NK-92 treated with Interleukin-12 subunit alpha and Interleukin-12 subunit beta, amount 100 ng/mL, for 24 hours (cell line): Measurements from ENCODE around the gene SMOC2.

Source experiments
- DNase-seq: peaks from one replicate; lab custom pipeline; 2025; lab: John Stamatoyannopoulos, UW

Gene SMOC2

DNA sequence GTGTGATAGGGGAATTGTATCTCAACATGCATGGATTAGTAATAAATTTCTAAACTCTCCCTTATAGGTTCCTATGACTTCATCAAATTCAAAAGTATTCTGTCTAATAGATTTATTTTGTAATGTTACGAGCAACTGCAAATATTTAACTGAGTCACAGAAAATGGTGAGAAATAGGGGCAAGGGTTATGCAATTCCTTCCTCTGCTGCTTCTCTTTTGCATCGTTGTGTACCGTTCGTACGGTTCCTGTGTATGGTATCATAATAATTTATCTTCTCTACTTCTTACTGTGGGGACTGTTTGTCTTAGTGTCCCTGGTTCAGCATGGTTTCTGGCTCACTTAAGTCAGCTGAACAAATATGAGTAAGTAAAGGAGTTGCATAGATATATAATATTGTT lies 44.8 kb downstream of the SMOC2 start:
- no peak for DNase-seq

- DNase-seq: no peak
Observed at GRCh38 chr6:168490757-168491156, 49.8 kb downstream of the SMOC2 start.

DNA sequence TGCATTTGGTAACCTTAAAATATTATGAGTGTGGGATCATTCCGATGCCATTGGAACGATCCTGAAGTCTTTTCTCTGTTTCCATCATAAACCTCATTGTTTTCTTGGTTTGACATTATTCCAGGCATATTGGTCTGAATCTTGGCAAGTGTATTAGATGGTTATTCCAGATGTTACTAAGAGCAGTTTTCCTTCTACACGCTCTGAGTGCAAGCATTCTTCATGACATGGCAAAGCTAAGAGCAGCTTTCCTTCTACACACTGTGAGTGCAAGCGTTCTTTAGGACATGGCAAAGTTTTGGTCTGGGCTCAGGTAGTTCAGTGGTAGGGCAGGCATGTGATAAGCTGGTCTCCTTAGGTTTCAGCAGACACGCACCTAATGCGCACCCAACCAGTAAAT lies 53.0 kb downstream of the SMOC2 start:
- DNase-seq: no peak

- no peak for DNase-seq
Observed at GRCh38 chr6:168494726-168495125, 53.7 kb downstream of the SMOC2 start.

DNA sequence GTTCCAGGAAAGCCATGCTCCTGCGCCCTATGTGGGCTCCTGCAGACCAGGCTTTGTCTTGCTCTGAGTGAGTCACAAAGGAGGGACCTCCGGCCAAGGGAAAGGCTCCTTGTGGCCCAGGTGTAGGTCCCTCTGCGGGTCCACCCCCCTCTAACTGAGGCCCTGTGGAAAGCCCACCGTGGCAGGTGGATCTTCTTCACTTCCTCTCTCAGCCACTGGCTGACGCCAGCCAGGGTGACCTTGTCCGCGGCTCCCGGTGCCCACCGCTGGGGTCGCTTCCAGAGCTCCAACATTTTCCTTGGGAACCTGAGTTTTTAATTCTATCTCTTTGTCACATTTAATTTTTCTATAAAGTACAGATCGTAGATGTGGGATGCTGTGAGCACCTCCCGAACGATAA lies 54.1 kb downstream of the SMOC2 start:
- no peak for DNase-seq

GRCh38 chr6:168495636-168496035 lies 54.7 kb downstream of the SMOC2 start:
- DNase-seq: no peak

GRCh38 chr6:168496139-168496996 lies 55.4 kb downstream of the SMOC2 start:
- DNase-seq: no peak

DNA sequence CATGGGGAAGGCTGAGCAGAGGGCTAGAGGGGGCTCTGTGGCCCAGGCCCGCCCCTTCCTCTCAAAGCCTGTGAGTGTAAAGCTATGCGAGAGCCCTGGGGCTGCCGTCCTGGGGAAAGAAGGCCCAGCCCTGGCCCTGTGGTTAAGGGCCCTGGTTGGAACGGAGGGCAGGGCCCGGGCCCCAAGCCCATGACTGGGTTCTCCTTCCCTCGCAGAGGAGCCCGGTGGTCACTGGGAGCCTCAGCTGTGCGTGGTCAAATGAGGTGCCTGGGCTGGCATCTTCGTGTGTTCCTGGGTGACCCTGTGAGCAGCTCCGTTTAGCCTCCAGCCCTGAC lies 56.0 kb downstream of the SMOC2 start:
- DNase-seq: no peak

DNA sequence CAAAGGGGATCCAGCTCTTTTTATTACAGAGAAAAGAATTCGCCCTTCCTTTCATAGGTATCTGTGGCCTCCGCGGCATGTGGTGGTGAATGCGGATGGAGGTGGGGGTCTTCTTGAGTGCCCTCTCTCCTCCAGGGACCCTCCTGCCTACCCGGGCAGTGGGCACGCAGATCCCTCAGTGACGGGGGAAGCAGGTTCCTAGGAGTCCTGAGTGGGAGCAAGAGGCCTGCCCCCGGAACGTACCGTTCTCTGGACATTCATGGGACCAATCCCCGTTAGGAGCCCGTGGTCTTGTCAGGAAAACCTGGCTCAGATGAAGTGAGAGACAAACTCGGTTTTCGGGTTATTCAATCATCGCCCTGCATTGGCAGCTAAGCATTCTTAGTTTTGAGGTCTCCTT lies 56.4 kb downstream of the SMOC2 start:
- DNase-seq: no peak

DNA sequence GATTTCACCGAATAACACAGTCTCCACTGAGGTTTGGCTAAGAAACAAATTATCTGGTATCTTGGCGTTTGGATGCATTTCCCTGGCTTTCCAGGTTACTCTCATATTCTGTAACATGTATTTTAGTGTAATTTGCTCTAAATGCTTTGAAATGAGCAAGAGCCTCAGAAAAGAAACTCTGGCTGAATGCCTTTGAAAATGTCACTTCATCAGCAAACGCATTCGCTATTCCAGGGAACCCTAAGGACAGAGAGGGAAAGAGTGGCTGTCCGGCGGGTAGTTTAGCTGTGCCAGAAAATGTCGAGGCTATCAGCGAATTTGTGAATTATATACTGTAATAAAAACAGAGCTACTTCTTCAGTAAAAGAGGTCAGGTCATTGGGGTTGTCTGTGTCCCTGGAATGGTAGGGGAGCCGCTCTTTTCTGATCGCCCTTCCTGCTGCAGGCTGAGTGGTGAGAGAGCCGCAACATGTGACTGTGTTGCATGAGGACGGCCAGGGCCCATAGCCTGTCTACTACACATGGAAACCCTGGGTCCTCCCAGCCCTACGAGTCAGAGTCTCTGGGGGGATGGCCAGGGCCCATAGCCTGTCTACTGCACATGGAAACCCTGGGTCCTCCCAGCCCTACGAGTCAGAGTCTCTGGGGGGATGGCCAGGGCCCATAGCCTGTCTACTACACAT lies 57.3 kb downstream of the SMOC2 start:
- DNase-seq: no peak

DNA sequence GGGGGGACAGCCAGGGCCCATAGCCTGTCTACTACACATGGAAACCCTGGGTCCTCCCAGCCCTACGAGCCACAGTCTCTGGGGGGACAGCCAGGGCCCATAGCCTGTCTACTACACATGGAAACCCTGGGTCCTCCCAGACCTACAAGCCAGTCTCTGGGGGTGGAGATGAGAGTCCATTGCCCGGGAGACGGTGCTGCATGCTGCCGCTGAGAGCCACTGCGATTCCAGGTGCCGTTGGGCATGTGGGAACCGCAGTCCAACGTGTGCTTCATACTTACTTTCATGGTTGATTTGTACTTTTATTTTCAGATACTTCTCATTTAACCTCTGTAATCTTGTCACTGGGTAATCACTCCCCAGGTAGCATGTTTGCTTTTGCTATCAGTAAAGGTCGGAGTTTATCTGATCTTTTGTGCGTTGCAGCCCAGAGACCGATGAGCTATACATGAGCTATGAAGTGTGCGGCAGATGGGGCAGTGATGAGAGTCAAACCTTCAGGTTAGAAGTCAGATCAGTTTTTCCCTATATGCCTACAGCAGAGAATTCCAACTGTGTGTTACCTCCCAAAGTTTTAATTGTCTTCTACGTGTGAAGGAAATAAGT lies 58.2 kb downstream of the SMOC2 start:
- DNase-seq: no peak

- no peak for DNase-seq
Observed at GRCh38 chr6:168500519-168500918, 59.5 kb downstream of the SMOC2 start.

DNA sequence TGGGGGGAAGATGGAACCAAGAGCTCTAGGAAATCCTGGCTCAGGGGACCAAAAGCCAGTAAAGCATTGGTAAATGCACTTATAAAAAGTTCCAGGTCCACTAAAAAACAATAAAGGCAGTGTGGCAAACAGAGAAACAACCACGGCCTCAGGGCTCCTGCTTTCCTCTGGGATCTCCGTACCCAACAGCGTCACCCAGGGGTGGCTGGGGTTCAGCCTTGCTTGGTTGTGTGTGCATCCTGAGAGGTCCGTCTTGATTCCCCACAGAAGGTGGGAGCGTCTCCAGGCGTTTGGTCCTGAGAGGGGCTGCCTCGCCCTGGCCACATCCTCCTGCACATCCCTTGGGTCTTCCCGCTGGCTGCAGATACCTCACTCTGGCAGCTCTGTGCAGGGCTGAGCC lies 60.6 kb downstream of the SMOC2 start:
- DNase-seq: no peak

- DNase-seq: no peak
Observed at GRCh38 chr6:168504366-168504765, 63.4 kb downstream of the SMOC2 start.

DNA sequence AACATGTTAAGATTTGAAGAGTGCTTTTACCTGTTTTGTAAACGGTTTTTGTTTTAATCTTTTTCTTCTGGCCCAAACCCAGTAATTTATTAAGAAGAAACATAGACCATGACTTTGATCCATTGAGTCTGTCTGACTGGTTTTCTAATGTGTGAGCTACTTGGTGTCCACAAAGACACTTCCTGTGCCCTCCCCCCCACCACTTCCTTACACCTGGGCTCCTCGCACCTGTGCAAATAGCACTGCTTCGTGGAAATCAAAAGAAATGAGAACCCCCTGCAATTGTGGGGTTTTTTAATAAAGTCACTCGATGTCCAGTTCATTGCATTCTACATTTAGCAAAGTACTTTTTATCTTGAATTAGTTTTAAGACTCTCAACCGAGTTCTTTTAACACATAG lies 65.5 kb downstream of the SMOC2 start:
- DNase-seq: no peak

- no peak for DNase-seq
Observed at GRCh38 chr6:168507297-168507696, 66.3 kb downstream of the SMOC2 start.

- DNase-seq: no peak
Observed at GRCh38 chr6:168507730-168508129, 66.7 kb downstream of the SMOC2 start.

GRCh38 chr6:168508903-168509302 lies 67.9 kb downstream of the SMOC2 start:
- DNase-seq: no peak

DNA sequence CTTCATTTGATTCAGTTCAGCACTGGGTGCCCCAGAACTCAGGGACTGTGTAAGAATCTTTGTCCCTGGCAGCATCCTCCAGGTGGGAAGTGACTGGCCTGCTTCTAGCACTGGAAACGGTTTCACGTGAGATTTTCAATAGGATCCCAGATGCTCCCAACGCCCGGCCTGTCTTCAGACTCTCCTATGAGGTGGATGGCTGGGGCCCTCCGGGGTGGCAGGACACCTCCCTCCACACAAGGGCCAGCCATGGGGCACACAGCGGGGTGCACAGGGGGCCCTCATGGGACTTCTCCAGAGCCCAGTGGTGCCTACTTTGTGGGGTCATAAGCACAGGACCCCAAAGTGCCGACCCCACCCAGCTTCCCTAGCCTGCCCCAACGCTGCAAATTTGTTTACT lies 72.8 kb downstream of the SMOC2 start:
- no peak for DNase-seq

DNA sequence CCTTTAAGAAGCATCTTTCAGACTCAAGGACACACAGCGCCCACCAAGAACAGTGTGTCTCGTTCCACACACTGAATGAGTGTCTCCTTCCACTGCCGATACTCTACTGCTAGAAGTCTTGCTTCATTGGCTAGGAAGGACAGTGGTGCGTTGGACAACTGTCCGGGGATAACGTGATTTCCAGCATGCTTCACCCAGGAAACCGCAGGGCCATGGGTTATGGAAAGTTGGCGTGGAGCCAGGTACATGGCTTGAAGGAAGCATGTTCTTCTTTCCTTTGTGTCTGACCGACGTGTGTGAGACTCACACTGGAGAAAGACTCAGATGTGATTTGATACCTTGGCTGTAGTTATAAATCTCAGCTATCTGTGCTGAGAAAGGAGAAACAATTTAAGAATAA lies 73.2 kb downstream of the SMOC2 start:
- no peak for DNase-seq

DNA sequence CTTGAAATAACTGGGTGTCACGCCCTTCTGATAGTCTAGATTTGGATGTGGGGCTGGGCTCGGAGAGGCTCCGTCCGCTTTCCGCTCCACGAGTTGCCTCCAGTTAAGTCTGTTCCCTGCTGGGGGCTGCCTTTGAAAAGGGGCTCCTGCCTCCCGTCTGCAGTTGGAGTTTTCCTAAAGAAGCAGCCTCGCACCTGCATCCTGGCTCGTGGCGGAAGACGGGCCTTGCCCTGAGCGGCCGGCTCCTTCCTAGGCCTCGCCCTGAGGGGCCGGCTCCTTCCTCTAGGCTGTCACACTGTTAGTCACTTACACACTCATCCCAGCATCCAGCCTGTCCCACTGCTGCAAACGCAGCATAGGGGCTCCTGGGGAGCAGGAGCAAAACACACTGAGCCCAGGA lies 74.4 kb downstream of the SMOC2 start:
- DNase-seq: no peak

DNA sequence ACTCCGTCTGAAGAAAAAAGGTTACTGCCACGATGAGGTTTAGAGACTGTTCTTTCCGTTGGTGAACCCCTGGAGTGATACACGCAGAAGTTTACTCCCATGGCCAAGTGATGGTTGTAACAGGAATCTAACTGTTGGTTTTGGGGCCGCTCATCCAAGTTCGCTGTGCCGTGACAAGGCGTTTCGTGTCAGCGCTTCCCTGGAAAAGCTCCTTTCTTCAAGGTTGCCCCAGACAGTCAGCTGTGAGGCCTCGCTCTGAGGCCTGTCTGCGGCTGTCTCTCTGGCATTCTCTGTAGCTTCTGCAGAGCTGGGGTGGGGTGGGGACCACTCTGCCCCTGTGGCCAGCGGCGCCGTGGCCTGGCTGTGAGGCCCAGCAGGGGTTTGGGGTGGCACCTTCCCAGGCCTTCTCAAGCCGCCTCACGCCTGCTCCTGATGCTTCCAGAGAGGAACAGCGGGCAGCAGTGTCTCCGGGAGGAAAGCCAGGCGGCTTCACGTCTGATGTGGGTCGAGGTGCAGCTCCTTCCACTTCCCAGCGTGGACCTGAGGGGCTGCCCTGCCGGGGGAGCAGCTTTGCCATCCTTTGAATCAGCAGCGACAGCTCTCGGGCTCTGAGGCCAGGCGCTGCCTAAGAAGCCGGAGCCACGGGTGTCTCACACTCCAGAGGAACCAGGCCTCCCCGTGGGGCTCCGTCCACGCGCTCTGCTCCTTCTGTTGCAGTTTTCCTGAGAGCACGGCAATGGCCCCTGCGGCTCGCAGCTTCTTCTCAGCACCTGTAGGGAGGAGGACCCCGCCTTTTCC lies 76.2 kb downstream of the SMOC2 start:
- DNase-seq: no peak
